Immature natural killer cell (primary cell): ENCODE results near the gene ZNF467. TPM values are rescaled to one million over a fixed set of nuclear protein-coding genes. Genes with fewer than 3 reads are reported as not detected.

Experiments used
- DNase-seq, 3 donors: peaks; one replicate each; pipeline ENCODE4 v3.0.0; 2022; ENCODE audit warnings: mixed read lengths in 1 of 3
- H3K27ac Mint-ChIP-seq, 6 donors: one replicate each; pipeline ENCODE4 v1.8.0; 2020; ENCODE audit warnings: mixed read lengths in 6 of 6, mild to moderate bottlenecking in 5 of 6, inconsistent platforms in 4 of 6, moderate library complexity in 3 of 6
- H3K27me3 Mint-ChIP-seq, 3 donors: one replicate each; pipeline ENCODE4 v1.8.0; 2020 to 2021; ENCODE audit warnings: low read depth in 3 of 3, mild to moderate bottlenecking in 3 of 3, mixed read lengths in 3 of 3, moderate library complexity in 3 of 3, inconsistent platforms in 1 of 3
- H3K36me3 Mint-ChIP-seq, 3 donors: one replicate each; pipeline ENCODE4 v1.8.0; 2020; ENCODE audit warnings: mixed read lengths in 3 of 3, inconsistent platforms in 2 of 3, mild to moderate bottlenecking in 2 of 3
- H3K4me1 Mint-ChIP-seq, 2 donors: one replicate each; pipeline ENCODE4 v1.8.0; 2020; ENCODE audit warnings: inconsistent platforms in 2 of 2, mild to moderate bottlenecking in 2 of 2, mixed read lengths in 2 of 2, moderate library complexity in 1 of 2
- H3K4me3 Mint-ChIP-seq, 5 donors: one replicate each; pipeline ENCODE4 v1.8.0; 2020; ENCODE audit warnings: mild to moderate bottlenecking in 5 of 5, mixed read lengths in 5 of 5, inconsistent platforms in 3 of 5, moderate library complexity in 3 of 5
- H3K9me3 Mint-ChIP-seq, 6 donors: one replicate each; pipeline ENCODE4 v1.8.0; 2020; ENCODE audit warnings: mild to moderate bottlenecking in 6 of 6, mixed read lengths in 6 of 6, inconsistent platforms in 4 of 6, moderate library complexity in 3 of 6
- polyA plus RNA-seq, 3 donors: library from polyadenylated mRNA; unstranded; fragments of 300-500 nt; fragmentation: Illumina TruSeq; gene quantifications; one replicate each; pipeline ENCODE4 v1.2.3, GENCODE V29; 2021

Gene ZNF467
- polyA plus RNA-seq, 3 donors from 2014 or later, result 1.5 to 2.3 TPM; not detected in 1

GRCh38 chr7:149766135-149766675 is 7.2 kb downstream of the ZNF467 start:
- Mint-ChIP-seq H3K9me3 (no peaks in the 10 kb centered on the region), H3K4me3 (no peak overlapping the region), H3K36me3 (peaks cover 0 to 13% (median 0%) of the 10 kb centered on the region in 3 donors), H3K4me1 (peaks cover 5% of the 10 kb centered on the region in 2 donors), H3K27ac (no peak overlapping the region), H3K27me3 (peaks cover 0 to 8% (median 5%) of the 10 kb centered on the region in 3 donors)
- no peak for DNase-seq

- Mint-ChIP-seq H3K4me1 (peaks cover 0 to 3% of the 10 kb centered on the region in 2 donors), H3K36me3 (peaks cover 0 to 13% (median 0%) of the 10 kb centered on the region in 3 donors), H3K9me3 (no peaks in the 10 kb centered on the region), H3K4me3 (no peak overlapping the region), H3K27me3 (peaks cover 0 to 5% (median 3%) of the 10 kb centered on the region in 3 donors), H3K27ac (no peak overlapping the region)
- DNase-seq, result no peak
Observed at GRCh38 chr7:149765399-149766121, 7.8 kb downstream of the ZNF467 start.

DNA sequence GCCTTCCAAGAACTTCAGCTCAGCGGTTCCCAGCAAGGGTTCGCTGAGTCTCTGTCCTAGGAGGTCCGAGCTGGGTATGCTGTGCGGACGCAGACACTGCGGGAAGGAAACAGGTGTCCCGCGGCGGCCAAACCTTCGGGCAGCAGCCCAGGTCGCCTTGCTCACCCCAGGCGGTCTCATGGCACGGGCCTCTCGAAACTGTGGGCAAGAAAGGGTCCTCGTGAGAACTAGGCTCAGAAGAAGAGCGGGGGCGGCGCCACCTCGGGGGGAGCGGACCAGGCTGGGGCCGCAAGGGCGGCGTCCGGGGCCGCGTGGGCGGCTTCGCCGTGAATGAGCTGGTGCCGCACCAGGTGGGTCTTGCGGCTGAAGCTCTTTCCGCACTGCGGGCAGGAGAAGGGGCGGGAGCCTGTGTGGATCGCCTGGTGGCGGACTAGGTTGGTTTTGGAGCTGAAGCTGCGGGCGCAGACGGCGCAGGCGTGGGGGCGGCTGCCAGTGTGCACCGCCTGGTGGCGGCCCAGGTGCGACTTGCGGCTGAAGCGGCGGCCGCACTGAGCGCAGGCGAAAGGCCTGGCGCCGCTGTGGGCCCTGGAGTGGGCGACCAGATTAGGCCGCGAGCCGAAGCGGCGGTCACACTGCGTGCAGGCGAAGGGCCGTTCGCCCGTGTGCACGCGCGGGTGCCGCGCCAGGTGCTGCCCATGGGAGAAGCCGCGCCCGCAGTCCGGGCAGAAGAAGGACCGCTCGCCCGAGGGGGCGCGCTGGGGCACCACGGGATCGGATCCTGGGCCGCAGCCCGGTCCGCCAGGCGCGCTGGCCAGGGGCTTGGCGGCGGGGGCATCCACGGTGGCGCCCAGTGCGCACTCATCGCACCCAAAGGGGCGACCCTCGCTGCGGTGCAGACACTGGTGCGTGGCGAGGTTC is 8.6 kb downstream of the ZNF467 start:
- no peaks in the 10 kb centered on the region for H3K4me1 Mint-ChIP-seq
- H3K36me3 Mint-ChIP-seq, result peaks cover 0 to 13% (median 0%) of the 10 kb centered on the region in 3 donors
- no peak overlapping the region for H3K27ac Mint-ChIP-seq
- no peak for DNase-seq
- H3K27me3 Mint-ChIP-seq, result peaks cover 0 to 2% (median 0%) of the 10 kb centered on the region in 3 donors
- H3K9me3 Mint-ChIP-seq, result no peaks in the 10 kb centered on the region
- no peak overlapping the region for H3K4me3 Mint-ChIP-seq

GRCh38 chr7:149763563-149764240 is 9.7 kb downstream of the ZNF467 start:
- no peak for DNase-seq
- H3K4me1 Mint-ChIP-seq, result no peaks in the 10 kb centered on the region
- peak overlapping the region in 1 of 6 donors; percentile 71 for H3K27ac Mint-ChIP-seq
- H3K36me3 Mint-ChIP-seq, result peaks cover 0 to 13% (median 0%) of the 10 kb centered on the region in 3 donors
- H3K4me3 Mint-ChIP-seq, result no peak overlapping the region
- peaks cover 0 to 4% (median 2%) of the 10 kb centered on the region in 3 donors for H3K27me3 Mint-ChIP-seq
- H3K9me3 Mint-ChIP-seq, result no peaks in the 10 kb centered on the region

- H3K27me3 Mint-ChIP-seq, result peaks cover 0 to 4% (median 2%) of the 10 kb centered on the region in 3 donors
Observed at GRCh38 chr7:149762610-149763009, 10.8 kb downstream of the ZNF467 start.

GRCh38 chr7:149762089-149762488 is 11.3 kb downstream of the ZNF467 start:
- H3K27me3 Mint-ChIP-seq, result peaks cover 0 to 4% (median 2%) of the 10 kb centered on the region in 3 donors
- H3K36me3 Mint-ChIP-seq, result peaks cover 0 to 4% (median 0%) of the 10 kb centered on the region in 3 donors
- H3K27ac Mint-ChIP-seq, result no peak overlapping the region

More at GRCh38 chr7:149762610-149763009, 10.8 kb downstream of the ZNF467 start:
- H3K9me3 Mint-ChIP-seq, result no peaks in the 10 kb centered on the region
- no peak overlapping the region for H3K4me3 Mint-ChIP-seq
- no peak for DNase-seq
- no peak overlapping the region for H3K27ac Mint-ChIP-seq
- H3K4me1 Mint-ChIP-seq, result no peaks in the 10 kb centered on the region
- peaks cover 0 to 4% (median 0%) of the 10 kb centered on the region in 3 donors for H3K36me3 Mint-ChIP-seq

GRCh38 chr7:149761307-149761706 is 12.1 kb downstream of the ZNF467 start:
- Mint-ChIP-seq H3K36me3 (peaks cover 0 to 4% (median 0%) of the 10 kb centered on the region in 3 donors), H3K27ac (no peak overlapping the region), H3K4me1 (no peaks in the 10 kb centered on the region), H3K27me3 (peaks cover 0 to 4% (median 2%) of the 10 kb centered on the region in 3 donors), H3K9me3 (no peaks in the 10 kb centered on the region), H3K4me3 (no peak overlapping the region)
- DNase-seq, result no peak

More at GRCh38 chr7:149762089-149762488, 11.3 kb downstream of the ZNF467 start:
- no peak overlapping the region for H3K4me3 Mint-ChIP-seq
- H3K4me1 Mint-ChIP-seq, result no peaks in the 10 kb centered on the region
- H3K9me3 Mint-ChIP-seq, result no peaks in the 10 kb centered on the region
- no peak for DNase-seq

GRCh38 chr7:149760538-149760937 is 12.8 kb downstream of the ZNF467 start:
- H3K9me3 Mint-ChIP-seq, result no peaks in the 10 kb centered on the region
- no peaks in the 10 kb centered on the region for H3K36me3 Mint-ChIP-seq
- H3K27me3 Mint-ChIP-seq, result peaks cover 0 to 4% (median 2%) of the 10 kb centered on the region in 3 donors
- H3K27ac Mint-ChIP-seq, result no peak overlapping the region
- no peak for DNase-seq
- H3K4me1 Mint-ChIP-seq, result no peaks in the 10 kb centered on the region
- H3K4me3 Mint-ChIP-seq, result no peak overlapping the region

DNA sequence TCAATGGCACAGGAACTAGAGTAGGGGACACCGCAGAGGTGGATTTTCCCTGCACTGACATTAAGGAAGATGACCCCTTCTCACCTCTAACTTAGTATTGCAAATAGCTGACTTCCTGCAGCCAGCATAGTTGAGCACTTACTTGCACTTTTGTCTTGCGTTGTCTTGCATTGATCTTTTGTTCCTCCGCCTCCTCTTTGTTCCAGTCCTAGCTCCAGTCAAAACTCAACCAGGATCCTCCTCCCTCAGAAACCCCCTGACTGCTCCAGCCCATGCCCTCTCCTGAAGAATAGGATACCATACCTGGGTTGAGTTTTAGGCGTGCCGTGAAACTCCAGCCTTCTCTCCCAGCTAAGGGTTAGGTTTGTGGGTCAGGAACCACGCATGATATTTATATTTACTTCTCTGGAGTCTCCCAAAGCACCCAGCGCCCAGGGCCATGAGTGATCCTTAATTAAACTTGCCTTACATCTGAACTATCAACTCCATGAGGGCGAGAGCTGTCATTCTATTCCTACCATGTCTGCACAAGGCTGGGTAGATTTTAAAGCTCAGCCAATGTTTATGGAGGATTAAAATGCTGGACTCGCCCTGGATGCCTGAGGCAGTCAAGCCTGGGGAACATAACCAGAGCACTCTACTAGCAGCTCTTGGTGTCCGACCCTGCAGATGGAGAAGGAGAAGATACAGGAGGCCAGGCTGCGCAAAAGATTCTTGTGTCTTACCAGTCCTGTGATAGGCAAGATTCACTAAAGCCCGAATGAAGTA is 14.1 kb downstream of the ZNF467 start:
- Mint-ChIP-seq H3K27ac (no peak overlapping the region), H3K4me1 (no peaks in the 10 kb centered on the region), H3K9me3 (no peaks in the 10 kb centered on the region), H3K4me3 (no peak overlapping the region), H3K36me3 (no peaks in the 10 kb centered on the region), H3K27me3 (peaks cover 0 to 4% (median 2%) of the 10 kb centered on the region in 3 donors)
- no peak for DNase-seq

GRCh38 chr7:149753375-149754233 is 19.8 kb downstream of the ZNF467 start:
- Mint-ChIP-seq H3K9me3 (no peaks in the 10 kb centered on the region), H3K4me3 (no peak overlapping the region), H3K27me3 (peaks cover 0 to 1% (median 0%) of the 10 kb centered on the region in 3 donors), H3K36me3 (no peaks in the 10 kb centered on the region), H3K4me1 (no peaks in the 10 kb centered on the region), H3K27ac (no peak overlapping the region)
- DNase-seq, result no peak

GRCh38 chr7:149752646-149753045 is 20.7 kb downstream of the ZNF467 start:
- no peak overlapping the region for H3K27ac Mint-ChIP-seq
- H3K9me3 Mint-ChIP-seq, result no peaks in the 10 kb centered on the region
- H3K4me3 Mint-ChIP-seq, result no peak overlapping the region
- DNase-seq, result no peak
- no peaks in the 10 kb centered on the region for H3K36me3 Mint-ChIP-seq
- peaks cover 0 to 1% (median 0%) of the 10 kb centered on the region in 3 donors for H3K27me3 Mint-ChIP-seq
- H3K4me1 Mint-ChIP-seq, result no peaks in the 10 kb centered on the region
